Stimulated activated CD4-positive, alpha-beta T cell treated with anti-CD3 and anti-CD28 coated beads, TNF-alpha, amount 100 ng/mL, for 24 hours (primary cell): ENCODE data around the gene MACF1.
"Not testable (repeated sequence)": the region's sequence is repeated elsewhere in the genome, so short reads cannot be mapped to it uniquely, and the experiment has no call there.

ENCODE experiments used
- DNase-seq, 3 experiments: peaks; one replicate each; pipeline ENCODE4 v3.0.0-alpha.2; 2020; ENCODE audit warnings: low read depth in 3 of 3

The MACF1 gene

DNA sequence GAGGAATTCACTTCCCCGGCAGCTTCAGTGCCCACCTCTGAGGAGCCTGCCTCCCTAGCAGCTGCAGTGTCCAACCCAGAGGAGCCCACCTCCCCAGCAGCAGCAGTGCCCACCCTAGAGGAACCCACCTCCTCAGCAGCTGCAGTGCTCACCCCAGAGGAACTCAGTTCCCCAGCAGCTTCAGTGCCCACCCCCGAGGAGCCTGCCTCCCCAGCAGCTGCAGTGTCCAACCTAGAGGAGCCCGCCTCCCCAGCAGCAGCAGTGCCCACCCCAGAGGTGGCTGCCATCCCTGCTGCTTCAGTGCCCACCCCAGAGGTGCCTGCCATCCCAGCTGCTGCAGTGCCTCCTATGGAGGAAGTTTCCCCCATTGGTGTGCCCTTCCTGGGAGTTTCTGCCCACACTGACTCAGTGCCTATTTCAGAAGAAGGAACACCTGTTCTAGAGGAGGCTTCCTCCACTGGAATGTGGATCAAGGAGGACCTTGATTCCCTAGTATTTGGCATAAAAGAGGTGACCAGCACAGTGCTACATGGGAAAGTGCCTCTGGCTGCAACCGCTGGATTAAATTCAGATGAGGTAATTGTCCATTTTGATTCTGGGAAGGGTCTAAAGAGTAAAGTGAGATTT lies 209.5 kb downstream of the MACF1 start:
- no peak for DNase-seq

DNA sequence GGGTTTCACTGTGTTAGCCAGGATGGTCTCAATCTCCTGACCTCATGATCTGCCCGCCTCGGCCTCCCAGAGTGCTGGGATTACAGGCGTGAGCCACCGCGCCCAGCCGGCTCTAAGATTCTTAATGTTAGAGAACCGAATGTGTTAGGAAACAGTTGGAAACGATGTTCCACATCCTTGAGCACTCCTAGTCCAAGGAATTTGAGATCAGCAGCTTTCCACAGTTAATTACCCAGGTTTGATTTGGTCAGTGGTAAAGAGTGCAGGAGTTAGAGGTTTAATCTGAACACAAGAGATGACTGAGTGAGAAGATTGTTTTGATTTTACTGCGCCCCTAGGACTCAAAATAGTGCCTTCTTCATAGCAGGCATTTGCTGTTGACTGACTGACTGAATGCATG lies 211.1 kb downstream of the MACF1 start:
- no peak for DNase-seq

DNA sequence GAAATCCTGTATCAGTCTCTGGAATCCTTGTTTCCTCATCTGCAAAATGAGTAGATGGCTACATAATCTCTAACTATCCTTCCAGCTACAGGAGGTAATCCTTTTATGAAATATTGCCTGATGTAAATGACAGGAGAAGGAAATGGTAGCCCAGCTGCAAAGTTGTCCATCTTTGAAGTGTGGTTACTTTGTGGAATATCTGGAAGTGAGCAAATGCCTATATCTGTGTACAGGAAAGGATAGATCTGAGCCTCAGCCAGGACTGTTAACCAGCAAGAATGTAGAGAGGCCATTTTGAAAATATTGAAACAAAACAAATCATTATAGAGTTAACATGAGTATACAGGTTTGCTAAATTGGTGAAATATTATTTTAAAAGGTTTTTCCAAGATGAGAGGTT lies 212.1 kb downstream of the MACF1 start:
- DNase-seq, result no peak

DNA sequence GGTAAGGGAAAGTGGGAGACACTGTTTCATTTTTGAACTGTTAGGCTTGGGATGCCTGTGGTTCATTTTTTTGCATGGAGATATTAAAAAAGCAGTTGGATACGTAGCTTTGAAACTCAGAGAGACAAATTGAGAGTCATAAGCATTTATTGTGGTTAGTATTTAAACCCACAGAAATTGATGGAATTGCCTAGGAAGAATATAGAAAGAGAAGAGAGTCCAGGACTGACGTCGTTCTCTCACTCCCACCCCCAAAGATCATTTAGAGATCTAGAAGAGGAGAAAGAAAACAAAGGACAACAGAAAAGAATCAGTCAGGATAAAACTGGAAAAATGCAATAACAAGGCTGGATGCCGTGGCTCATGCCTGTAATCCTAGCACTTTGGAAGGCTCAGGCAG lies 213.7 kb downstream of the MACF1 start:
- no peak for DNase-seq

DNA sequence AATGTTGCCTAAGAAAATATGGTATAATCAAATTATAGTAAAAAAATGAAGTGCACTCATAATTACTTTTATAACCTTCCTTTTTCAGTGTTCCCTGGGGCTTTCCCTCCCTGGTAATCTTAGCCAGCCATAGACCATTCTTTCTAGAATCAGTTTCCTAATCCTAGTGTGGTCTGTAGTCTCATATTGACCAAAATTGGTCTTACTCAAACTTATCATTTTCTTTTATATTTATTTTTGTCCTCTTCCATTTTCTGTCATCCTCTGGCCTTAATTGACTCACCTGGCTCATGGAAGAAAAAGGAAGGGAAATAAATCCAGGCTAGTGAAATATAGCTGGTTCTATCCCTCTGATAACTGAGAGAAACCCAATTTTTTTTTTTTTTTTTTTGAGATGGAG lies 216.0 kb downstream of the MACF1 start:
- DNase-seq, result no peak

DNA sequence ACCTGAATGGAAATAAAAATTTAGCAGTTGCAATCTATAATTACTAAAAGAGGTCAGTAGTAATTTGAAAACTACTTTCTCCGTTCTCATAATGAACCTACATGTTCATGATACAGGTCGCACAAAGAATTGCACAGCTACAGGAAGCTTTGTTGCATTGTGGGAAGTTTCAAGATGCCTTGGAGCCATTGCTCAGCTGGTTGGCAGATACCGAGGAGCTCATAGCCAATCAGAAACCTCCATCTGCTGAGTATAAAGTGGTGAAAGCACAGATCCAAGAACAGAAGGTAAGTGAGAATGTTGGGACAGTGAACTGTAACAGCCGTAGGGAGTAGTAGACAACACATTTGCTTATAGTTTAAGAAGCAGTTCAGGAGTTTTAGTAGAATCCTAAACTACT lies 218.1 kb downstream of the MACF1 start:
- DNase-seq, result no peak

DNA sequence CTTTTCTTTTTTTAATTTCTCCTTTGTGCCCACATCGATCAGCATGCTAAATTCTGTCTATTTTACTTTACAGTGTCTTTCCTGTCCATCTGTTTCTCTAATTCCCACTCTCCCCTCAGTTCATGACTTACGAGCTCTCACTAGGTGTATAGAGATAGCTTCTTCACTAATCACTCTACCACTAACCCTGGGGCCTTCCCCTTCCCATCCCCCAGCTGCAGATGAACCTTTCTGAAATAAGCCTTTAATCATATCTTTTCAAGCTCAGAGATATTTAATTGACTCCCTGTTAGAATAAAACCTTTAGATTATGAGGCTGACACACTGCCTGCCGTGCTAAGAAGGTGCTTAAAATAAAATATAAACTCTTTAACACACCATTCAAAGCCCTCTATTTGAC lies 220.7 kb downstream of the MACF1 start:
- DNase-seq, result no peak

DNA sequence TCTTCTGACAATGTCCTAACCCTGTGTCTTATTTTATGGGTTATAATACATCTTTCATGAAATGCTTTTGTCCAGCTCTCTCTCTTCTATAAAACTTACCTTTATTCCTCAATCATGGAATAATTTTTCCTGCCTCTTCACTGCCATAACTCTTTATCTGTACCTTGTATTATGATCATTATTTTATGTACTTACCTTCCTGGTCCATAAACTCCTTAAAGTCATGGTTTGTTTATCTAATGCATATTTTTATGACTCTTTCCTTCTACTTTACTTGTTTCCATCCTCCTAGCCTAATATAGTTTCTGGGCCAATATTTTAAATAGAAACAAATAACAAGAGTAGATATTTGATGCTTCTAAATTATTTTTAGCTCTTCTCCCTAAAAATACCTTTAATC lies 221.1 kb downstream of the MACF1 start:
- no peak for DNase-seq

DNA sequence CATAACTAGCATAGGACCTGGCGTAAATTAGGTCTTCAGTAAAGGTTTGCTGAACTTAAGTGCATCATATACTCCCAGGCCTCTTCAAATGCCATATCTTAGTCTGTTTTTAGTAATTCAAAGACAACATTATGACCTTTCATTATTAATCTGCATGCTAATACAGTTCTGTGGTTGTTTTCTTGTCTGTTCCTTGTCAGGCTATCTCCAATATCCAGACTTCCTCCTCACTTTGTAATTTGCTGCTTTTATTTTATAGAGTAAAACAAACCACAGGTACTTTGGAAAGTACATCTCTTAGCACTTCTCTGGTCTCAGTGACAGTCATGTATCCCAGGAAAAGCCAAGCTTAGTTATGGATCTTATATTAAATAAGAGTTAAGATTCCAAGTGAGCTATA lies 221.9 kb downstream of the MACF1 start:
- DNase-seq, result no peak

DNA sequence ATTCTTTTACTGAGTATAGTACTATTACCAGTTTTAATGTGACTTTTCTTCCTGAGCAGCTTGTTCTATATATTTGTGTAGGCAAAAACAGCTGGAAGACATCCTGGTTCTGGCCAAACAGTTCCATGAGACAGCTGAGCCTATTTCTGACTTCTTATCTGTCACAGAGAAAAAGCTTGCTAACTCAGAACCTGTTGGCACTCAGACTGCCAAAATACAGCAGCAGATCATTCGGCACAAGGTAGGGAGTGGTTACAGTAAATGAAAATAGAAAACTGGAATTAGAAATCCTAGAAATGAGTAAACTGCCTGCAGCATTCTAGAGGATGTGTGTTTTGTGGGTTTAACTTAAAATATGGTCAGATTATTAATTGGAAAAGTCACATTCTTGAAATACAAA lies 222.9 kb downstream of the MACF1 start:
- DNase-seq, result no peak

DNA sequence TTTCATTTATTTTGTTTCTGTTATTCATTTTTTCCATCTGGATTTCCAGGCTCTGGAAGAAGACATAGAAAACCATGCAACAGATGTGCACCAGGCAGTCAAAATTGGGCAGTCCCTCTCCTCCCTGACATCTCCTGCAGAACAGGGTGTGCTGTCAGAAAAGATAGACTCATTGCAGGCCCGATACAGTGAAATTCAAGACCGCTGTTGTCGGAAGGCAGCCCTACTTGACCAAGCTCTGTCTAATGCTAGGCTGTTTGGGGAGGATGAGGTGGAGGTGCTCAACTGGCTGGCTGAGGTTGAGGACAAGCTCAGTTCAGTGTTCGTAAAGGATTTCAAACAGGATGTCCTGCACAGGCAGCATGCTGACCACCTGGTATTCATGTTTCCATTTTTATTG lies 223.4 kb downstream of the MACF1 start:
- no peak for DNase-seq

DNA sequence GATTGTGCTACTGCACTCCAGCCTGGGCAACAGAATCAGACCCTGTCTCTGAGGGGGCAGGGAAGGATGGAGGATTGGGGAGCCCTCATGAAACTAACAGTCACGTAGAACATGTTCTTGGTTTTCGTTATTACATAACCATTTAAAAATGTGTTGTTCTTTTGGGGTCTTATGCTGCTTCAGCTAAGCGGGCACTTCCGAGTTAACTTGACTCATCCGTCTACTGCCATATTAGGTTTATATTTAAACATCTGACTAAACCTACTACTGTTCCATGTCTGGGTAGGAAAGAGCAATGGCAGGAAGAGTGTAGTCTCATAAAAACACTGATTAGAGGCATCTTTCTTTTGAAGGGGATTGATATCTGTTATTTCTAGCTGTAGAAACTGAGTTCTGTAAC lies 227.4 kb downstream of the MACF1 start:
- no peak for DNase-seq

DNA sequence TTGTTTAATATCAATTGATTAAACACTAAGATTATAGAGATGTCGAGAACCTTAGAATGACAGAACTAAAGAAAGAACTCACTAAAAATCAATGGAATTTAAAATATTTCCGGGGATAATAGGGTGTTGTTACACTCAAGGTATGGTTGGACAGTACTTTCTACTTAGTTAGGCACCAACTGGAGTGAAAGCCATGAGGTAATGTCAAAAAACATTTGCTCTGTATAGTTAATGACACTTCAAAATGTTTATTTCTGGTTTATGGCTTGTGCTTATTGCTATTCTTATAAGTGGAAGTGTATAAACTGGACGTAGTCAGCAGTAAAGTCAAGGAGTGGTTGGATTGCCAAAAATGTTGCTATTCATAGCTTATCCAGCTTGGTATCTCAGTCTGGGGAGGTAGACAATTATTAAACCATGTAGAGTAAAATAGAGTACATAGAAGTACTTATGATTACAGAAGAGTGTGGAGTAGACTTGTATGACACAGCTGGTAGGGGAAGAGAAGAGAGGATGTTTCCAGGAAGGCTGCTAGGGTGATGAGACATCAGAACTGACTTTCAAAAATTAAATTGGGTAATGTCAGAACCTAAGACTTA lies 230.4 kb downstream of the MACF1 start:
- DNase-seq, result no peak

DNA sequence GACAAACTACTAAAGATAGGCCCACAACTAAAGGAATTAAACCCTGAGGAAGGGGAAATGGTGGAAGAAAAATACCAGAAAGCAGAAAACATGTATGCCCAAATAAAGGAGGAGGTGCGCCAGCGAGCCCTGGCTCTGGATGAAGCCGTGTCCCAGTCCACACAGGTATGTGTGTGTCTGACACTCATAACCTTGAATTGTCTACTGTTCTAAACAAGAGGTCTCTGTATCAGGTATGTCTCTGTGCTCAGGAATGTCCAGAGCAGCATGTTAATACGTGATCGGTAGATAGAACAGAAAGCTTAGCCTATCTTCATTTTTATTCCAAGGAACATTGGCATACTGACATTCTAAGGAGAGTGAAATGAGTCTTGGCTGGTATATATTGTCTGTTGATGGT lies 231.1 kb downstream of the MACF1 start:
- no peak for DNase-seq

DNA sequence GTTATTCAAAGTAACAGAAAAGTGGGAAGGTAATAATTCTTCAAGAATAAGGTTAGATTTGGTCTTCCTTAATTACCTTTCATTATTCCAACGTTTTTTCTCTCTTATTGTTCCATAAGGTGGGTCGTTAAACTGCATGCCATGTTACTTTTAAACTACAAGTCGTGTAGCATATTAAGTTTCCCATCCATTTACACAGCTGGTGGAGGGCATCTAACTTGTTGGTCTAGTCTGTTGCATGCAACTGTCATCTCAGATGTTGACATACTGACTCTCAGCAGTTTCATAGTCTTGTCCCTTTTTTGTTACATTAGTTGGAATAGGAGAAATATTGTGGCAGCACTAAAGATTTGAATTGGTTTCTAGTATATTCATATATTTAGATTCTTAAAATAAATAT lies 232.3 kb downstream of the MACF1 start:
- DNase-seq, result no peak

DNA sequence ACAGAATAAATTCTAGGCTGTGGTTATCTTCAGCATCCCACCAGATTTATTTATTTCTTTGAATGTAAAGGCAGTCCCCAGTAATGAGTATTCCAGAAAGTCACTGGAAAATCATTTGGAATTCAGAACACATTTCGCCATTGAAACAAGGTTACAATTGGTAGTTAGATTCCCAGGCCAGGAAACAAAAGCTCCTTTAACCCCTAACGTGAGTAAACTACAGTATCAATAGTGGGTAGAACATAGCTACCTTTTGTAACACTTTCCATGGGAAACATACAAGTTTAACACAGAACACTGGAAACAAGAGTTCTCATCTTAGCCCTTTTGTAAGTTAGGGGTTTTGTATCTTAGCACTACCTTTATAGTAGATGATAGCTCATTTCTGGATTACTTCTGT lies 233.5 kb downstream of the MACF1 start:
- DNase-seq, result no peak

DNA sequence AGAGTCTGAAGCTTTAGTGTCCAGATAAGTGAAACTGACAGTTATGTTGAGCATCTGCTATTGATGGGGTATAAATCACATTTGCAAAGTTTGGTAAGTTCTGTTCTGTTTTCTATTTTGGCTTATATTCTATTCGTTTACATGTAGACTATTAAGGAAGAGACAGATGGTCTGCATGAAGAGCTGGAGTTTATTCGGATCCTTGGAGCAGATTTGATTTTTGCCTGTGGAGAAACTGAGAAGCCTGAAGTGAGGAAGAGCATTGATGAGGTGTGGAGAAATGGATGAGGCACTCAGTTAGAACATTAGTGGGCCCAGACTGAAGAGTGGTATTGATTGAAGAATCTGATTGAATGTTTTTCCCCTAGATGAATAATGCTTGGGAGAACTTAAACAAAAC lies 236.4 kb downstream of the MACF1 start:
- DNase-seq, result no peak

DNA sequence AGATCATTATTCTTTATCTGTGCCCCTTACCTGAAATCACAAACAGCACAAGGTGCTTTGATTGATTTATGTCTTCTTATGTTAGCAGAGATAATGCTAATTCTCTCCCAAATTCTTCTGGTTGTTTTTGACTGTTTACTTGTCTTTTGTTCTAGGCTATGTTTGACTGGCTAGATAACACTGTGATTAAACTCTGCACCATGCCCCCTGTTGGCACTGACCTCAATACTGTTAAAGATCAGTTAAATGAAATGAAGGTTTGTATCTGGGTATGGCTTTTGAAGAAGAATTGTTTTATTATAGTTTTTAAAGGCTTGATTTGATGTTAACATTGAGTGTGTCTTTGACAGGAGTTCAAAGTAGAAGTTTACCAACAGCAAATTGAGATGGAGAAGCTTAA lies 237.3 kb downstream of the MACF1 start:
- DNase-seq, result no peak

DNA sequence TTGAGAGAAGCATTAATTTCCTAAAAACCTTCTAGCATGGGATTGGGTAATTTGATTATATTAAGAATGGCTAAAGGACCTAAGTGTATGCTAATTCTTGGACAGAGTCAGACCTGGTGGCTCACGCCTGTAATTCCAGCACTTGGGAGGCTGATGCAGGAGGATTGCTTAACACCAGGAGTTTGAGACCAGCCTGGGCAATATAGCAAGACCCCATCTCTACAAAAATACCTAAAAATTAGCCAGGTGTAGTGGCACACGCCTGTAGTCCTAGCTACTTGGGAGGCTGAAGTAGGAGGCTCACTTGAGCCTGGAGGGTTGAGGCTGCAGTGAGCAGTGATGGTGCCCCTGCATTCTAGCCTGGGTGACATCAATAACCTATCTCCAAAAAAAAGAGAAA lies 241.1 kb downstream of the MACF1 start:
- DNase-seq, result no peak

DNA sequence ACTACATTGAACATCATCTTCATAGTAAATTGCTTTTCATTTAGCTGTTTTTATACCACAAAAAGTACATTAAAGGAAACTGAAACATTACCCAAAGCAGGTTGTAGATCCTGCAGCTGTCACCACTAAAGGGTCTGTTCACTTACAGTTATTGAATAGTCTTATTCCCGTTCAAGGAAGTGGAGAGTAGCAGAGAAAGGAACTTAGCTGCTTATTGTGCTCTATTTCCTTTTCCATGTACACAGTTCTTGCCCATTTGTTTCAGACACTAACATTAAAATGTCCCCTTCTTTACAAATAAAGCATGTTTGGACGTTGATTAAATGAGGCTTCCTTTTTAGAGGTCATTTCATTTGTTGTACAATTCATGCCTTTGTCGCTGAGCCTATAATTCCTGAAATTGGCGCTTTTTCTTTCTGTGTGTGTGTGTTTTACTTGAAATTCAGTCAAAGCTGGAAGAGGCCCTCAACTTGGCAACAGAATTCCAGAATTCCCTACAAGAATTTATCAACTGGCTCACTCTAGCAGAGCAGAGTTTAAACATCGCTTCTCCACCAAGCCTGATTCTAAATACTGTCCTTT lies 242.6 kb downstream of the MACF1 start:
- no peak for DNase-seq

DNA sequence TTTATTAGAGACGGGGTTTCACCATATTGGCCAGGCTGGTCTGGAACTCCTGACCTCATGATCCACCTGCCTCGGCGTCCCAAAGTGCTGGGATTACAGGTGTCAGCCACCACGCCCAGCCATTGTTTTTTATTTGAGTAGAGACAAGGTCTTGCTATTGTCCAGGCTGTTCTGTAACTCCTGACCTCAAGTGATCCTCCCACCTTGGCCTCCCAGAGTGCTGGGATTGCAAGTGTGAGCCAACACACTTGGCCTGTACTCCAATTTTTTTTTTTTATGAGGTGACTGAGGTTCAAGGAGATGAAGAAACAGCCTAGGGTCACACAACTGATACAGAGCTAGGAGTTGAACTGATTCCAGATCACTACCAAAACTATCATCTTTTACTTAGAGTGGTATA lies 245.5 kb downstream of the MACF1 start:
- not testable (repeated sequence) for DNase-seq

DNA sequence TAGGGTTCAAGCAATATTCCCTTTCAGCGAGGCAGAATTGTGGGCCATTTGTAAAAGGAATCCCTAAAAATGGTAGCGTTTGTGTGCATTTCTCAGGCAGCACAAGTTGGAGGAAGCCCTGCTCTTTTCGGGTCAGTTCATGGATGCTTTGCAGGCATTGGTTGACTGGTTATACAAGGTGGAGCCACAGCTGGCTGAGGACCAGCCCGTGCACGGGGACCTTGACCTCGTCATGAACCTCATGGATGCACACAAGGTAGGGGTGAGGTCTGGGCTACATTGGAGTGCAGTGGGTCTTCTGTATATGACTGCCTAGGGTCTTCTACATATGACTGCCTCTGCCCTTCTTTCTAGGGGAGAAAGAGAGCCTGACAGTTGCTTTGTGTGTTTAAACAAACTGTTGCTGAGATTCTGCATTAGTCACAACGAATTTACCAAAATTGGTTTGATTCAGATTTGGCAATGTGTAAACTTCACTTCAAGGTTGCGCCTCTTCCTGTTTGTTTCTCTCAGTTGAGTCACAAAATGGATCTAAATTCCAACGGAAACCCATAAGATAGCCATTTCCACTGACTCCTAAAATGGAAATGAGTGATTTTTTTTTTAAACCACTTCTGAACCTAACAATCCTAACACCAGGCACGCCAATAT lies 246.6 kb downstream of the MACF1 start:
- no peak for DNase-seq

DNA sequence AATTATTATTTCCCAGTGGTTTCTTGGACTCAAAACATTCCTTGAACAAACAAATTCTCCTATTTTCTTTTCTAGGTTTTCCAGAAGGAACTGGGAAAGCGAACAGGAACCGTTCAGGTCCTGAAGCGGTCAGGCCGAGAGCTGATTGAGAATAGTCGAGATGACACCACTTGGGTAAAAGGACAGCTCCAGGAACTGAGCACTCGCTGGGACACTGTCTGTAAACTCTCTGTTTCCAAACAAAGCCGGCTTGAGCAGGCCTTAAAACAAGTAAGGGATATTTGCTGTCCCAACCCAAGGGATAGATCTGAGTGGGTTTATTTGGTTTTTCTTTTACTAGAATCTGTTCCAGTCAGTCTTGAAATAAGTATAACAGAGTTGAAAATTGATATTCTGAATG lies 247.6 kb downstream of the MACF1 start:
- no peak for DNase-seq
